Esophagus muscularis mucosa (tissue), 4 donors: Measurements from ENCODE around the gene TTC12. TPM values are rescaled to one million over a fixed set of nuclear protein-coding genes. Genes with fewer than 3 reads are reported as not detected.

Source experiments
- DNase-seq: peaks from one replicate; pipeline ENCODE4 v3.0.0-alpha.2; 2017; ENCODE audit errors: extremely low spot score
- H3K27ac ChIP-seq, 4 donors: fragments of 200-600 bp; sonication (generic); replicated peaks in 1 of 4; 1 replicate in 3 of 4; 2 replicates in 1 of 4; pipeline ENCODE4 v1.5.1; 2016 to 2019; ENCODE audit warnings: mild to moderate bottlenecking in 1 of 4
- H3K27me3 ChIP-seq, 4 donors: fragments of 200-600 bp; sonication (generic); one replicate each; pipeline versions ENCODE4 v1.5.1 to v1.6.0; 2016 to 2019
- H3K36me3 ChIP-seq, 4 donors: fragments of 200-600 bp; sonication (generic); one replicate each; pipeline ENCODE4 v1.5.1; 2016 to 2019
- H3K4me1 ChIP-seq, 4 donors: fragments of 200-600 bp; sonication (generic); one replicate each; pipeline ENCODE4 v1.5.1; 2016 to 2019
- H3K4me3 ChIP-seq, 4 donors: fragments of 200-600 bp; sonication (generic); 1 replicate in 2 of 4; 2 replicates in 2 of 4; pipeline ENCODE4 v1.5.1; 2016 to 2019; ENCODE audit warnings: mild to moderate bottlenecking in 4 of 4, moderate library complexity in 1 of 4
- H3K9me3 ChIP-seq, 4 donors: fragments of 200-600 bp; sonication (generic); 1 replicate in 3 of 4; 2 replicates in 1 of 4; pipeline ENCODE4 v1.5.1; 2016 to 2019
- EP300 ChIP-seq: sonication (generic); formaldehyde crosslinking; IDR thresholded peaks from one replicate; pipeline ENCODE4 v1.6.1; 2017; ENCODE audit warnings: antibody characterized with exemption
- POLR2A ChIP-seq: fragments of 450-650 bp; IDR thresholded peaks from one replicate; pipeline ENCODE4 v1.6.1; 2017; ENCODE audit warnings: antibody characterized with exemption, moderate library complexity, mild to moderate bottlenecking, low read depth
- POLR2AphosphoS5 ChIP-seq, 2 donors: sonication (generic); formaldehyde crosslinking; IDR thresholded peaks; one replicate each; pipeline ENCODE4 v1.6.1; 2017; ENCODE audit warnings: antibody characterized with exemption in 2 of 2
- WGBS: methylation state at CpG from one replicate; pipeline ENCODE4 v1.1.5; 2018; 5-methylcytosine and 5-hydroxymethylcytosine counted together
- intact Hi-C: fragments of 100-400 bp; cut with DNase I; formaldehyde crosslinking; loops from one replicate; pipeline ENCODE4 v1.15.1; 2023
- total RNA-seq, 4 donors: library from RNA; depleted of rRNA; stranded (reverse); fragments of >200 nt; gene quantifications; one replicate each; pipeline versions ENCODE4 v1.1.0 to v1.2.1, GENCODE V29; 2016
- TF ChIP-seq, protein P1 (sequence below), 3 experiments: fragments of 200-600 bp in 2 of 3; fragments of 450-650 bp in 1 of 3; sonication (generic) in 2 of 3; IDR thresholded peaks; one replicate each; pipeline ENCODE4 v1.5.1; 2017 to 2019; ENCODE audit warnings: antibody characterized with exemption in 3 of 3, mild to moderate bottlenecking in 2 of 3, moderate library complexity in 1 of 3

The TTC12 gene
- total RNA-seq, 4 donors from 2014 or later = 10.4 to 16.2 (median 13.3) TPM

DNA sequence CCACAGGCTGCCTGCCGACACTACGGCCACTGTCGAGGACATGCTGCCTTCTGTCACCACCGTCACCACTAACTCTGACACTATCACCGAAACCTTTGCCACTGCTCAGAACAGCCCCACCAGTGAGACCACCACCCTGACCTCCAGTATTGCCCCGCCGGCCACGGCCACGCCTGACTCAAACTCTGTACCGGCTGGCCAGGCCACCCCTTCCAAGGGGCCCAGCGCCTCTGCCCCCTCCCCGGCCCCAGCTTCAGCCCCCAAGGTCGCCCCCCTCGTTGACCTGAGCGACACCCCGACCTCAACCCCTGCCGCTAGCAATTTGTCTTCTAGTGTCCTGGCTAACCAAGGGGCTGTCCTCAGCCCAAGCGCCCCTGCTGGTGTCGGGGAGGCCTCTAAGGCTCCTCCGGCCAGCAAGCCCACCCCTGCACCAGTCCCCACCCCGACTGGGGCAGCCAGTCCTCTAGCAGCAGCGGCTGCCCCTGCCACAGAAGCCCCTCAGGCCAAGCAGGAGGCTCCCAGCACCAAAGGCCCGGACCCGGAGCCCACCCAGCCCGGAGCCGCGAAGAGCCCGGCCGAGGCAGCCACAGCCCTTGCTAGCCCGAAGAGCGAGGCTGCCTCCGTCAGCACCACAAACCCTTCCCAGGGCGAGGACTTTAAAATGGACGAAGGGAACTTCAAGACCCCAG, 41.3 kb upstream of the TTC12 start:
- WGBS = 89% methylated on average over 20 of the region's 34 CpGs
- no peaks in the 10 kb centered on the region for H3K27me3 ChIP-seq
- intact Hi-C loops = no loop called here

DNA sequence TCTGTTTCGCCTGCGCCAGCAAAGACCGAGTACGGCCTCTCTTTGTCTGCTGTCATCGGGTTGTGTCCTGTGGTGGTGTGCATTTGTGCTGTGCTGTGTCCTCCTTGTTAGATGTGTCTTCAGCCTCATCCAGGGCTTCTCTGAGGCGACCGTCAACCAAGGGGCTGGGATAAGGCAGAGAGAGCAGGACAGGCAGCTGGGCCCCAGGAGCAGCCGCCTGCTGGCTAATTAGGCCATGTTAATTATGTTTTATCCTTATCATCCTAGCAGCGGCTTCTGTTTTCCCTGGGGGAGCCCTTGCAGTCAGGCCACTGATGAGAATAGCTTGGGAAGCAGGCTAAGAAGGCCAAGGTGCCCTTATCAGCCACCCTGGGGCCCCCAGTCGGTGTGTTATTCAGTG, 40.7 kb upstream of the TTC12 start:
- DNase-seq = no peak
- Histone ChIP-seq H3K9me3 (no peaks in the 10 kb centered on the region), H3K27me3 (no peaks in the 10 kb centered on the region), H3K36me3 (peaks cover 0 to 33% (median 16%) of the 10 kb centered on the region in 4 donors), H3K4me3 (no peak overlapping the region), H3K4me1 (no peaks in the 10 kb centered on the region), H3K27ac (no peak overlapping the region)
- TF ChIP-seq, protein P1, sequence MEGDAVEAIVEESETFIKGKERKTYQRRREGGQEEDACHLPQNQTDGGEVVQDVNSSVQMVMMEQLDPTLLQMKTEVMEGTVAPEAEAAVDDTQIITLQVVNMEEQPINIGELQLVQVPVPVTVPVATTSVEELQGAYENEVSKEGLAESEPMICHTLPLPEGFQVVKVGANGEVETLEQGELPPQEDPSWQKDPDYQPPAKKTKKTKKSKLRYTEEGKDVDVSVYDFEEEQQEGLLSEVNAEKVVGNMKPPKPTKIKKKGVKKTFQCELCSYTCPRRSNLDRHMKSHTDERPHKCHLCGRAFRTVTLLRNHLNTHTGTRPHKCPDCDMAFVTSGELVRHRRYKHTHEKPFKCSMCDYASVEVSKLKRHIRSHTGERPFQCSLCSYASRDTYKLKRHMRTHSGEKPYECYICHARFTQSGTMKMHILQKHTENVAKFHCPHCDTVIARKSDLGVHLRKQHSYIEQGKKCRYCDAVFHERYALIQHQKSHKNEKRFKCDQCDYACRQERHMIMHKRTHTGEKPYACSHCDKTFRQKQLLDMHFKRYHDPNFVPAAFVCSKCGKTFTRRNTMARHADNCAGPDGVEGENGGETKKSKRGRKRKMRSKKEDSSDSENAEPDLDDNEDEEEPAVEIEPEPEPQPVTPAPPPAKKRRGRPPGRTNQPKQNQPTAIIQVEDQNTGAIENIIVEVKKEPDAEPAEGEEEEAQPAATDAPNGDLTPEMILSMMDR (IDR thresholded peaks at IDR 0.05) = no peak
- TF ChIP-seq EP300 (no peak), POLR2AphosphoS5 (IDR thresholded peaks at IDR 0.05) (no peak), POLR2A (no peak)
- intact Hi-C loops = no loop called here
- 95% methylated on average over 10 of the region's 10 CpGs for WGBS

More for the DNA sequence above, 41.3 kb upstream of the TTC12 start:
- Histone ChIP-seq H3K9me3 (no peaks in the 10 kb centered on the region), H3K4me3 (no peak overlapping the region), H3K36me3 (peaks cover 0 to 33% (median 16%) of the 10 kb centered on the region in 4 donors), H3K27ac (no peak overlapping the region), H3K4me1 (no peaks in the 10 kb centered on the region)
- no peak for DNase-seq
- TF ChIP-seq EP300 (no peak), POLR2A (no peak), POLR2AphosphoS5 (IDR thresholded peaks at IDR 0.05) (no peak)
- TF ChIP-seq, protein P1 (IDR thresholded peaks at IDR 0.05) = no peak

DNA sequence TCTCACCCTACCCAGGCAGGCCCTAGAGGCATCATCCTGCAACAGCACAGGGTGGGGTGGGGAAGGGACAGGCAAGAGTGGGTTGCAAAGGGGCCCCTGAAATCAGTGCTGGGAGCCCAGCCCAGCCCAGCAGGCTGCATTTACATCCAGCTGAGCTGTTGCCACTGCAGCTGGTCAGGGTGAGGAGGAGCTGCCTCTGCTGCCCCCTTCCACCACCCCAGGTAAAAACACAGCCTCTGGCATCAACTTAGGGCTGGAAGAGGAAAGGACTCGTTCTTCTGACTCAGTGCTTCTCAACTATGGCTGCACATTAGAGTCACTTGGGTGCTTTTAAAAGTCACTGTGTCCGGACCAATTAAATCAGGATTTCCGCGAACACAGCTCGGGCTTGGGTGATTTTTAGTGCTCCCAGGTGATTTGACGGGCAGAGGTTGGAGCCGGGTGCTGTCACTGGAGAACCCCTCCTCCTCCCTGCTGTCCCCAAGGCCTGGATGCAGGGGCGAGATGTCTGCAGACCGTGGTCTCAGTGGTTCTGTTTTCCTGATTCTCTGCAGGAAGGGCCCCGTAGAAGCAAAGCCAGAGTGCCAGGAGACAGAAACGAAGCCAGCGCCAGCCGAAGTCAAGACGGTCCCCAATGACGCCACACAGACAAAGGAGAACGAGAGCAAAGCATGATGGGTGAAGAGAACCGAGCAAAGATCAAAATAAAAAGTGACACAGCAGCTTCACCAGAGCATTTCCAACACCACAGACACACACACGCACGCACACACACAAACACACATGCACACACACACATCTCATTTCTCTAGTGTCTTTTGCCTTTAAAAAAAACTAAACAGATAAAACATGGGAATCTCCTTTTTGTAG, 39.4 kb upstream of the TTC12 start:
- no peak overlapping the region for H3K27ac ChIP-seq
- no peaks in the 10 kb centered on the region for H3K27me3 ChIP-seq
- no peaks in the 10 kb centered on the region for H3K4me1 ChIP-seq
- peaks cover 0 to 33% (median 14%) of the 10 kb centered on the region in 4 donors for H3K36me3 ChIP-seq
- intact Hi-C loops = no loop called here
- H3K4me3 ChIP-seq = no peak overlapping the region
- TF ChIP-seq, protein P1 (IDR thresholded peaks at IDR 0.05) = no peak
- TF ChIP-seq POLR2AphosphoS5 (IDR thresholded peaks at IDR 0.05) = no peak
- no peaks in the 10 kb centered on the region for H3K9me3 ChIP-seq
- 91% methylated on average over 13 of the region's 19 CpGs for WGBS
- DNase-seq = no peak

DNA sequence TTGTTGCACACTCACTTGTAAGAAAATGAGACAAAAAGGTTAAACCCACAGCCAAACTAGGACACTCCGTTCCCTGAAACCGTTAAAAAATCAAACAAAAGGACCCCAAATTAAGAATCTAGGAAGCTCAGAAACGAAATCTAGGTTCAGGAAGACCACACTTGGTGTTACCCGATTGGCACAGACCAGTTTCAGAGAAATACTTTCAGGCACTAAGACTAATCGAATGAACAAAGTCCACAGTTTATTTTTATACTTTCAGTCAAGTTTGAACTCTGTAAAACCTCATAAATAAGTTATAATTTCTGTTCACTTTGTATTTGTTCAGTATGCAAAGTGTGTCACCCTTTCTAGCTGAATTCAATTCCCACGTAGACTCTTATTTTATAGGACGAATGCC, 38.8 kb upstream of the TTC12 start:
- WGBS = 82% methylated on average over 7 of the region's 7 CpGs
- H3K27me3 ChIP-seq = no peaks in the 10 kb centered on the region
- no peaks in the 10 kb centered on the region for H3K9me3 ChIP-seq
- intact Hi-C loops = no loop called here
- TF ChIP-seq POLR2AphosphoS5 (IDR thresholded peaks at IDR 0.05) = no peak
- TF ChIP-seq, protein P1 (IDR thresholded peaks at IDR 0.05) = no peak
- no peak for TF ChIP-seq EP300
- no peak for TF ChIP-seq POLR2A
- H3K4me3 ChIP-seq = no peak overlapping the region
- peaks cover 0 to 33% (median 11%) of the 10 kb centered on the region in 4 donors for H3K36me3 ChIP-seq
- DNase-seq = no peak
- no peak overlapping the region for H3K27ac ChIP-seq
- H3K4me1 ChIP-seq = no peaks in the 10 kb centered on the region
